AG10803 (cell line): Measurements from ENCODE around the gene HYOU1.
"Not testable (repeated sequence)": the region's sequence is repeated elsewhere in the genome, so short reads cannot be mapped to it uniquely, and the experiment has no call there.

ENCODE experiments used
- DNase-seq: peaks from one replicate; pipeline ENCODE4 v3.0.0; 2010; ENCODE audit warnings: low read depth
- H3K4me3 ChIP-seq: 2 replicates; pipeline ENCODE4 v1.5.1; 2011; ENCODE audit warnings: mild to moderate bottlenecking, low read length, control low read depth
- CTCF ChIP-seq: conservative IDR thresholded peaks from 2 replicates; pipeline ENCODE4 v1.5.1; 2011; ENCODE audit warnings: mild to moderate bottlenecking, low read length, control low read depth, inconsistent platforms

The HYOU1 gene

DNA sequence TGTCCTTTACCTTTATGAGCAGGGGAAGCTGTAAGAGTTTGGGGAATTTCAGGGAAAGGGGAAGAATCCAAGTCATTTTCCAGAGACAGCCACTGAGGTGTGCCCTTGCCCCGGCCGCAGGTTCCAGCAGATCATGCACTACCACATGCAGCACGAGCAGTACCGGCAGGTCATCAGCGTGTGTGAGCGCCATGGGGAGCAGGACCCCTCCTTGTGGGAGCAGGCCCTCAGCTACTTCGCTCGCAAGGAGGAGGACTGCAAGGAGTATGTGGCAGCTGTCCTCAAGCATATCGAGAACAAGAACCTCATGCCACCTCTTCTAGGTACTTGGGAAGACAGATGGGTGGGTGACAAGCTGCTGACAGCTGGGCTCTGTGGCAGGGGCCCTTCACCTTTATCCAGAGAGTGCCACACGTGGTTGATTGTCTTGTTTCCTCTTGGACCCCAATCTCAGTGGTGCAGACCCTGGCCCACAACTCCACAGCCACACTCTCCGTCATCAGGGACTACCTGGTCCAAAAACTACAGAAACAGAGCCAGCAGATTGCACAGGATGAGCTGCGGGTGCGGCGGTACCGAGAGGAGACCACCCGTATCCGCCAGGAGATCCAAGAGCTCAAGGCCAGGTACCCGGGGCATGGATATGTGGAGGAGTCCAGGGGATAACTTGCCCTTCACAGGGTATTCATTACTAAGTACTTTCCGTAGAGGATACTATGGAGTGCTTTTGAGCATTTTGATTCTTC lies 21.8 kb upstream of the HYOU1 start:
- no peak overlapping the region for H3K4me3 ChIP-seq
- no peak for TF ChIP-seq CTCF
- no peak for DNase-seq

GRCh38 chr11:119077839-119078238 lies 20.8 kb upstream of the HYOU1 start:
- no peak for TF ChIP-seq CTCF
- DNase-seq = no peak
- H3K4me3 ChIP-seq = no peak overlapping the region

DNA sequence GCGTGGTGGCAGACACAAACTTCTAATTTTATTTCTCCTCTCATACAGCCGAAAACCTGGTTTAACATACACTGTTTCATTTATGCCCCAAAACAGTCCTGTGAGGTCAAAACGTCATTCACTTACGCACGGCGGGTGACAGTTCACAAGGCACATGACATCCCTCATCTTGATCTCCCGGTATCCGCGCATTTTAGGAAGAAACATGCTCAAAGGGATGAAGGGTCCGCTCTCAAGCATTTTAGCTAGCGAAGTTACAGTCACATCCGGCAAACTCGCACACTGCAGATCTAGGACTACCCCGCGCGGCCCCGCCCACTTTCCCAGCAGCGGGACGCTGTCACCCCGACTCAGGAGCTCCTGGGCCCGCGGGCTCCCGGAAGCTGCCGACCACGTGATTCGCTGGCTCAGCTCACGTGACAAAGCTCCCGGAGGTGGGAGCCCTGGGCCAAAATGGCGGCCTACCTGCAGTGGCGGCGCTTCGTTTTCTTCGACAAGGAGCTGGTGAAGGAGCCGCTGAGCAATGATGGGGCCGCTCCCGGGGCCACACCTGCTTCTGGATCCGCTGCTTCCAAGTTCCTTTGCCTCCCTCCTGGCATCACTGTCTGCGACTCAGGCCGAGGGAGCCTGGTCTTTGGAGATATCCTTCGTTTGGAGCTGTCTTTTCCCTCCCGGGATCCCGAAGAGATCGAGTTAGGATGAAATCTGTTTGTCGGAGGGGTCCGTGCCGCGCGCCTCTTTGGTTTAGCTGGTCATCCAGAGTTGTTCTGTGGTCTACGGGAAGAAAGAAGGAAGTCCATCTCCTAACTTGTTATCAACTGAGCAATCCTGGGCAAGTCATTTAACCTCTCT lies 10.6 kb upstream of the HYOU1 start, which contains the start of gene VPS11:
Gene VPS11 (plus strand): TSS at position 448 of the 852 bp plus-strand sequence. CDS start 6 bp downstream, at position 454.
- TF ChIP-seq CTCF = no peak
- DNase-seq = peak; percentile 94
- H3K4me3 ChIP-seq = peak within 1 kb of the TSS; percentile 79

GRCh38 chr11:119065369-119065768 lies 8.4 kb upstream of the HYOU1 start:
- H3K4me3 ChIP-seq = no peak overlapping the region
- DNase-seq = peak; percentile 46
- TF ChIP-seq CTCF = peak; percentile 62

GRCh38 chr11:119062779-119063178 lies 5.8 kb upstream of the HYOU1 start:
- DNase-seq = peak; percentile 57
- no peak for TF ChIP-seq CTCF
- H3K4me3 ChIP-seq = no peak overlapping the region

GRCh38 chr11:119061256-119061655 lies 4.3 kb upstream of the HYOU1 start:
- DNase-seq = no peak
- H3K4me3 ChIP-seq = no peak overlapping the region
- no peak for TF ChIP-seq CTCF

- H3K4me3 ChIP-seq, DNase-seq: not testable (repeated sequence)
Measured at GRCh38 chr11:119059128-119059527, 2.1 kb upstream of the HYOU1 start.
